H1 (cell line): ENCODE measurements around the gene FAM184B. TPM values are rescaled to one million over a fixed set of nuclear protein-coding genes. Genes with fewer than 3 reads are reported as not detected.
A peak's percentile ranks its signal among the peaks of the same experiment; 100 is the strongest.

ENCODE experiments used
- CTCF ChIA-PET: fragments of 300-600 bp; sonication (Branson Sonifier 250); formaldehyde crosslinking; loops from one replicate; lab custom pipeline; 2021; ENCODE audit not compliant: partially characterized antibody; lab: Charles Lee
- POLR2A ChIA-PET: fragments of 300-600 bp; sonication (Branson Sonifier 250); formaldehyde crosslinking; loops from one replicate; lab custom pipeline; 2021; ENCODE audit warnings: inconsistent platforms; ENCODE audit not compliant: partially characterized antibody; lab: Charles Lee
- DNase-seq, 2 experiments: peaks; one replicate each; pipeline versions ENCODE4 v3.0.0 to v3.0.0-alpha.2; 2010 to 2022; ENCODE audit warnings: low spot score in 2 of 2, low read depth in 1 of 2, mixed read lengths in 1 of 2
- FAIRE-seq: peaks from 2 replicates; lab custom pipeline; 2011; peaks lifted over from hg19 to GRCh38; lab: Jason Lieb, UNC
- H2AFZ ChIP-seq: 2 replicates; pipeline ENCODE4 v1.8.1; 2012; ENCODE audit warnings: low read length, inconsistent platforms
- H2AK5ac ChIP-seq: 2 replicates; pipeline ENCODE4 v1.6.1; 2013; ENCODE audit warnings: low read depth, low read length
- H2BK120ac ChIP-seq: replicated peaks from 2 replicates; pipeline ENCODE3; 2013; ENCODE audit warnings: low read depth, low read length, inconsistent platforms
- H2BK12ac ChIP-seq: 2 replicates; pipeline ENCODE4 v1.6.1; 2013; ENCODE audit warnings: low read depth, low read length
- H2BK15ac ChIP-seq: 2 replicates; pipeline ENCODE4 v1.6.1; 2013; ENCODE audit warnings: low read length
- H2BK20ac ChIP-seq: 2 replicates; pipeline ENCODE4 v1.6.1; 2013; ENCODE audit warnings: low read length
- H2BK5ac ChIP-seq: 2 replicates; pipeline ENCODE4 v1.6.1; 2013; ENCODE audit warnings: low read depth, low read length
- H3K14ac ChIP-seq: 2 replicates; pipeline ENCODE4 v1.6.1; 2013; ENCODE audit warnings: inconsistent platforms; ENCODE audit not compliant: insufficient read length
- H3K18ac ChIP-seq: 2 replicates; pipeline ENCODE4 v1.6.1; 2013; ENCODE audit warnings: low read length; ENCODE audit errors: extremely low read depth
- H3K23ac ChIP-seq: 2 replicates; pipeline ENCODE4 v1.6.1; 2013; ENCODE audit warnings: inconsistent platforms; ENCODE audit not compliant: insufficient read length
- H3K23me2 ChIP-seq: 2 replicates; pipeline ENCODE4 v1.6.1; 2013; ENCODE audit warnings: low read depth, low read length
- H3K27ac ChIP-seq: 2 replicates; pipeline ENCODE4 v1.6.1; 2011; ENCODE audit warnings: low read depth, low read length, inconsistent platforms
- H3K27me3 ChIP-seq, 4 experiments: replicated peaks in 1 of 4; 1 replicate in 1 of 4; 2 replicates in 3 of 4; pipeline versions ENCODE4 v1.6.1 to v1.8.1; 2011 to 2013; ENCODE audit warnings: low read length in 3 of 4, mild to moderate bottlenecking in 3 of 4, inconsistent platforms in 2 of 4, mixed read lengths in 2 of 4, moderate library complexity in 1 of 4; ENCODE audit not compliant: control insufficient read depth in 3 of 4, insufficient read depth in 3 of 4; ENCODE audit errors: extremely low read depth in 1 of 4
- H3K36me3 ChIP-seq, 4 experiments: 2 replicates each; pipeline versions ENCODE4 v1.6.1 to v1.8.1; 2011 to 2013; ENCODE audit warnings: mild to moderate bottlenecking in 4 of 4, low read length in 3 of 4, moderate library complexity in 2 of 4, control low read depth in 1 of 4, inconsistent platforms in 1 of 4; ENCODE audit not compliant: insufficient read depth in 4 of 4, control insufficient read depth in 2 of 4
- H3K4ac ChIP-seq: replicated peaks from 2 replicates; pipeline ENCODE3; 2013; ENCODE audit warnings: low read length, low read depth, mixed read lengths, inconsistent platforms; ENCODE audit not compliant: insufficient read length
- H3K4me1 ChIP-seq, 4 experiments: replicated peaks in 1 of 4; 1 replicate in 1 of 4; 2 replicates in 3 of 4; pipeline versions ENCODE4 v1.6.1 to v1.8.1; 2011 to 2013; ENCODE audit warnings: low read length in 3 of 4, inconsistent platforms in 2 of 4, mixed read lengths in 1 of 4; ENCODE audit not compliant: insufficient read depth in 4 of 4, control insufficient read depth in 3 of 4
- H3K4me2 ChIP-seq, 2 experiments: 2 replicates each; pipeline versions ENCODE4 v1.6.1 to v1.8.1; 2011 to 2013; ENCODE audit warnings: low read depth in 2 of 2, low read length in 2 of 2, control low read depth in 1 of 2, inconsistent platforms in 1 of 2, mild to moderate bottlenecking in 1 of 2; ENCODE audit not compliant: insufficient read depth in 1 of 2
- H3K4me3 ChIP-seq, 4 experiments: fragments of 200-600, 300-600 bp in 1 of 4; sonication (generic), shearing (Covaris generic), sonication (Bioruptor Twin) in 1 of 4; 2 replicates each; pipeline versions ENCODE4 v1.5.1 to v1.8.1; 2011 to 2016; ENCODE audit warnings: low read length in 4 of 4, low read depth in 3 of 4, control low read depth in 2 of 4, inconsistent platforms in 2 of 4, mild to moderate bottlenecking in 2 of 4, mixed read lengths in 1 of 4, moderate library complexity in 1 of 4; ENCODE audit not compliant: insufficient read depth in 2 of 4; ENCODE audit errors: extremely low read depth in 1 of 4
- H3K56ac ChIP-seq: replicated peaks from 2 replicates; pipeline ENCODE3; 2013; ENCODE audit warnings: low read depth, mild to moderate bottlenecking, mixed read lengths, low read length, inconsistent platforms; ENCODE audit not compliant: insufficient read length
- H3K79me1 ChIP-seq: 2 replicates; pipeline ENCODE4 v1.6.1; 2013; ENCODE audit warnings: low read depth, low read length, control low read depth
- H3K79me2 ChIP-seq, 2 experiments: 2 replicates each; pipeline versions ENCODE4 v1.6.1 to v1.8.1; 2012 to 2013; ENCODE audit warnings: low read length in 2 of 2, mild to moderate bottlenecking in 2 of 2, inconsistent platforms in 1 of 2; ENCODE audit not compliant: insufficient read depth in 2 of 2, control insufficient read depth in 1 of 2
- H3K9ac ChIP-seq, 4 experiments: replicated peaks in 1 of 4; 1 replicate in 1 of 4; 2 replicates in 3 of 4; pipeline versions ENCODE4 v1.6.1 to v1.8.1; 2011 to 2013; ENCODE audit warnings: low read depth in 3 of 4, low read length in 3 of 4, control low read depth in 2 of 4, mild to moderate bottlenecking in 2 of 4, moderate library complexity in 2 of 4, inconsistent platforms in 1 of 4; ENCODE audit errors: extremely low read depth in 1 of 4
- H3K9me3 ChIP-seq, 2 experiments: 2 replicates each; pipeline versions ENCODE4 v1.6.1 to v1.8.1; 2012 to 2013; ENCODE audit warnings: mild to moderate bottlenecking in 2 of 2, moderate library complexity in 2 of 2, control low read depth in 1 of 2, inconsistent platforms in 1 of 2, low read depth in 1 of 2, low read length in 1 of 2, mixed read lengths in 1 of 2; ENCODE audit not compliant: insufficient read depth in 2 of 2
- H4K20me1 ChIP-seq, 2 experiments: replicated peaks in 1 of 2; 2 replicates each; pipeline versions ENCODE3 to v1.8.1; 2011 to 2013; ENCODE audit warnings: inconsistent platforms in 2 of 2, low read length in 2 of 2, mild to moderate bottlenecking in 1 of 2; ENCODE audit not compliant: insufficient read depth in 2 of 2, control insufficient read depth in 1 of 2
- H4K5ac ChIP-seq: 2 replicates; pipeline ENCODE4 v1.6.1; 2013; ENCODE audit warnings: low read length, low read depth, mixed read lengths, inconsistent platforms; ENCODE audit not compliant: insufficient read length
- H4K8ac ChIP-seq: 2 replicates; pipeline ENCODE4 v1.8.0; 2013; ENCODE audit warnings: mild to moderate bottlenecking, moderate library complexity, low read length, inconsistent platforms; ENCODE audit not compliant: insufficient read depth; ENCODE audit errors: extremely low read depth
- H4K91ac ChIP-seq: replicated peaks from 2 replicates; pipeline ENCODE3; 2013; ENCODE audit warnings: low read length, mixed read lengths, inconsistent platforms; ENCODE audit not compliant: insufficient read length
- ATF3 ChIP-seq: IDR thresholded peaks from 2 replicates; pipeline ENCODE4 v1.6.1; 2011; ENCODE audit warnings: low read depth, mild to moderate bottlenecking, low read length; ENCODE audit not compliant: insufficient read depth
- HDAC6 ChIP-seq: IDR thresholded peaks from one replicate; pipeline ENCODE4 v1.7.1; 2012; ENCODE audit warnings: low read depth, mild to moderate bottlenecking, inconsistent platforms, low read length, moderate library complexity
- POLR2AphosphoS5 ChIP-seq: IDR thresholded peaks from 2 replicates; pipeline ENCODE4 v1.6.1; 2011; ENCODE audit warnings: low read depth, low read length
- POU5F1 ChIP-seq: IDR thresholded peaks from 2 replicates; pipeline ENCODE4 v1.6.1; 2011; ENCODE audit warnings: low read depth, mild to moderate bottlenecking, low read length, moderate library complexity
- SIRT6 ChIP-seq: IDR thresholded peaks from one replicate; pipeline ENCODE4 v1.7.1; 2012; ENCODE audit warnings: low read length, inconsistent platforms
- WGBS, 2 experiments: shearing (Covaris generic) in 1 of 2; methylation state at CpG; one replicate each; pipeline versions ENCODE4 v1.1.6 to v1.1.7; 2013 to 2015; ENCODE audit warnings: low lambda C conversion rate in 2 of 2, mixed read lengths in 2 of 2, inconsistent platforms in 1 of 2, low coverage in 1 of 2, missing lambda C conversion rate in 1 of 2; ENCODE audit not compliant: insufficient replicate concordance in 2 of 2, insufficient coverage in 1 of 2, insufficient read length in 1 of 2; ENCODE audit errors: extremely low coverage in 1 of 2, missing lambda C conversion rate in 1 of 2; 5-methylcytosine and 5-hydroxymethylcytosine counted together
- polyA plus RNA-seq, 7 experiments: library from polyadenylated mRNA; depleted of rRNA in 3 of 7; stranded (reverse) in 5 of 7; unstranded in 2 of 7; fragments of >200 nt in 5 of 7; fragments of 200-250 nt in 2 of 7; gene quantifications; 1 replicate in 5 of 7; 2 replicates in 1 of 7; 4 replicates in 1 of 7; pipeline versions ENCODE4 v1.2.1 to v1.2.3, GENCODE V29; 2011 to 2013; ENCODE audit warnings: missing spikeins in 2 of 7, mixed read lengths in 2 of 7
- total RNA-seq: library from RNA; stranded (reverse); fragmentation: NEBNext Ultra II Directional; extraction: Animal tissue kit (Norgen Biotek cat#: 25700); gene quantifications from 2 replicates; pipeline ENCODE4 v1.2.1, GENCODE V29; 2021

FAM184B gene
- total and polyA plus RNA-seq, 2 of the 8 experiments (the other 6 are each of a cell fraction or from before 2014, with no cell fraction given), result 0.05 to 0.39 TPM

GRCh38 chr4:17616283-17616682, 165.1 kb downstream of the FAM184B start:
- Histone ChIP-seq H3K23ac (no peak overlapping the region), H3K27me3 (no peaks in the 10 kb centered on the region), H2AK5ac (no peak overlapping the region), H3K4me3 (no peak overlapping the region; a peak in 1 of 8 replicates), H3K14ac (no peak overlapping the region), H4K5ac (no peak overlapping the region), H3K4ac (no peak overlapping the region), H3K79me1 (peaks cover 20% of the 10 kb centered on the region), H4K91ac (no peak overlapping the region), H3K56ac (no peak overlapping the region), H4K20me1 (peaks cover 4 to 20% of the 10 kb centered on the region in 2 experiments), H3K23me2 (peaks cover 7% of the 10 kb centered on the region; the same call in 1 of the 2 replicates), H3K36me3 (peaks cover 4 to 37% (median 26%) of the 10 kb centered on the region in 4 experiments), H3K4me2 (peak overlapping the region; percentile 38 to 79; a peak in 3 of 4 replicates), H2BK120ac (no peak overlapping the region), H3K9ac (peak overlapping the region in 1 of 4 experiments; percentile 40; a peak in 2 of 7 replicates), H4K8ac (no peak overlapping the region), H3K18ac (no peak overlapping the region), H3K79me2 (peaks cover 34 to 54% of the 10 kb centered on the region in 2 experiments), H2BK20ac (no peak overlapping the region), H3K9me3 (no peaks in the 10 kb centered on the region), H2BK15ac (no peak overlapping the region), H2BK12ac (no peak overlapping the region), H2AFZ (no peak overlapping the region), H3K4me1 (peaks cover 0 to 4% (median 0%) of the 10 kb centered on the region in 4 experiments; a peak in 1 of 7 replicates), H3K27ac (no peak overlapping the region), H2BK5ac (no peak overlapping the region)
- ChIA-PET CTCF (no interaction called here), POLR2A (interaction anchor here (1.3 to 2.2 kb wide), 2 partner anchors 10 to 33 kb away, joined by 4 to 13 read pairs; no protein-coding TSS in a partner anchor)
- FAIRE-seq, result no peak
- WGBS, 2 experiments, result 81% methylated on average over 5 of the region's 5 CpGs; no CpG with 5 or more reads in 1 of the 2 experiments
- TF ChIP-seq HDAC6, result no peak
- 0 out of 2 replicates have a peak, but pooled peaks have one; percentile 30 for TF ChIP-seq POLR2AphosphoS5
- TF ChIP-seq SIRT6, result no peak
- TF ChIP-seq POU5F1, result no peak
- TF ChIP-seq ATF3, result no peak
- DNase-seq, result no peak
